AG04450 (cell line): ENCODE measurements around the gene HPSE. TPM values are rescaled to one million over a fixed set of nuclear protein-coding genes. Genes with fewer than 3 reads are reported as not detected.

Experiments
- CTCF ChIA-PET: fragments of 300-600, 350-600 bp; formaldehyde crosslinking; extraction: SDS; loops from one replicate; lab custom pipeline; 2022; ENCODE audit warnings: antibody characterized with exemption, inconsistent platforms; lab: Charles Lee
- POLR2A ChIA-PET: fragments of 350-600 bp; formaldehyde crosslinking; extraction: SDS; loops from one replicate; lab custom pipeline; 2021; ENCODE audit warnings: antibody characterized with exemption, inconsistent platforms; lab: Yijun Ruan, JAX
- DNase-seq: peaks from one replicate; pipeline ENCODE4 v3.0.0-alpha.2; 2011; ENCODE audit warnings: low read depth, low spot score
- H3K27ac ChIP-seq: one replicate; pipeline ENCODE4 v1.5.1; 2012; ENCODE audit warnings: low read depth, low read length, control low read depth
- H3K27me3 ChIP-seq: one replicate; pipeline ENCODE4 v1.6.0; 2012; ENCODE audit warnings: low read length; ENCODE audit not compliant: control insufficient read depth, insufficient read depth
- H3K4me3 ChIP-seq: 2 replicates; pipeline ENCODE4 v1.5.1; 2011; ENCODE audit warnings: mild to moderate bottlenecking, low read depth, low read length, control low read depth
- H3K9me3 ChIP-seq: 2 replicates; pipeline ENCODE4 v1.5.1; 2012; ENCODE audit warnings: low read length; ENCODE audit not compliant: control insufficient read depth, insufficient read depth
- CTCF ChIP-seq: IDR thresholded peaks from 2 replicates; pipeline ENCODE4 v1.5.1; 2011; ENCODE audit warnings: low read depth, low read length, control low read depth, inconsistent platforms
- polyA plus RNA-seq: library from polyadenylated mRNA; depleted of rRNA; stranded (reverse); fragments of >200 nt; gene quantifications from 2 replicates; pipeline ENCODE4 v1.2.3, GENCODE V29; 2011

Gene HPSE
- polyA plus RNA-seq, 1 experiment, result 0.37 TPM

GRCh38 chr4:83362492-83363329 is 28.1 kb upstream of the HPSE start:
- CTCF ChIA-PET, result interaction anchor here (0.5 to 1.7 kb wide), 19 partner anchors 8 to 1491 kb away, joined by 3 to 8 read pairs (median 3); no protein-coding TSS in a partner anchor
- TF ChIP-seq CTCF, result peak; percentile 58
- POLR2A ChIA-PET, result interaction anchor here (1.3 kb wide), 1 partner anchor 93 kb away, joined by 3 read pairs; the partner anchor contains the start of genes HELQ and MRPS18C
- no peak overlapping the region for H3K4me3 ChIP-seq
- peaks cover 6% of the 10 kb centered on the region for H3K27me3 ChIP-seq
- no peak for DNase-seq
- H3K27ac ChIP-seq, result no peak overlapping the region
- H3K9me3 ChIP-seq, result no peaks in the 10 kb centered on the region

- Histone ChIP-seq H3K27ac (no peak overlapping the region), H3K27me3 (peaks cover 6% of the 10 kb centered on the region), H3K4me3 (no peak overlapping the region), H3K9me3 (no peaks in the 10 kb centered on the region)
- no peak for DNase-seq
- CTCF ChIA-PET, result interaction anchor here (0.5 to 1.7 kb wide), 18 partner anchors 9 to 1490 kb away, joined by 3 to 8 read pairs (median 3); no protein-coding TSS in a partner anchor
- POLR2A ChIA-PET, result interaction anchor here (1.3 kb wide), 1 partner anchor 94 kb away, joined by 3 read pairs; the partner anchor contains the start of genes HELQ and MRPS18C
- TF ChIP-seq CTCF, result no peak
These were observed 26.9 kb upstream of the HPSE start for GRCh38 chr4:83361416-83362103.

GRCh38 chr4:83360018-83360417 is 25.4 kb upstream of the HPSE start:
- ChIA-PET POLR2A (no interaction called here), CTCF (no interaction called here)
- H3K9me3 ChIP-seq, result no peaks in the 10 kb centered on the region
- no peak for TF ChIP-seq CTCF
- peaks cover under 1% of the 10 kb centered on the region for H3K27me3 ChIP-seq
- no peak overlapping the region for H3K27ac ChIP-seq
- H3K4me3 ChIP-seq, result no peak overlapping the region
- DNase-seq, result no peak

- CTCF ChIA-PET, result no interaction called here
- POLR2A ChIA-PET, result interaction anchor here (0.7 to 1.4 kb wide), 2 partner anchors 97 to 136 kb away, joined by 3 to 4 read pairs; partner anchors contain the start of genes HELQ and MRPS18C
- DNase-seq, result peak; percentile 39
- Histone ChIP-seq H3K27me3 (no peaks in the 10 kb centered on the region), H3K9me3 (no peaks in the 10 kb centered on the region), H3K27ac (peak overlapping the region; percentile 66), H3K4me3 (no peak overlapping the region)
- no peak for TF ChIP-seq CTCF
These were observed 23.8 kb upstream of the HPSE start for GRCh38 chr4:83358410-83358809.
